Hematopoietic multipotent progenitor cell treated with erythropoietin and hydrocortisone succinate and interleukin-3 and kit ligand, for 15 days (in vitro differentiated cells): Measurements from ENCODE around the gene CLN5.

Experiments
- DNase-seq: peaks from one replicate; pipeline ENCODE4 v3.0.0-alpha.2; 2015; ENCODE audit warnings: low spot score

Gene CLN5

DNA sequence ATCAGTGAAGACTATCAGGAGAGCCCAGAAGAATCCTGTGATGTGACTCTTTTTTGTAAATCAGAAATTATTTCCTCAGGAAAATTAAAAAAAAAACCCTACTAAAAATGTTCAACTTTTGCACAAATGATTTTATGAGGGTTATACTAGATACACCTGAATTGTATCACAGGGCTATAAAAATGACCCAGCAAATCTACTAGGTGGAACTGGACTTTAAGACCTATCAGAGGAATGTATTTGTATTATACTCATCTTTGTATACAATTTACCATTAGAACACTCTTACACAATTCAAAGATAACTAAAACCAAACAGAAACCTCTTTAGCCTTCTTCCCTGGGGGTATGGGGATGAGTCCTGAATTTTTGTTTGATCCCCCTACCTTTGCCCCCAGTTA is 27.9 kb downstream of the CLN5 start:
- no peak for DNase-seq

- DNase-seq = no peak
These were observed 30.5 kb downstream of the CLN5 start for GRCh38 chr13:77022341-77022740.

- peak; percentile 89 for DNase-seq
These were observed 34.5 kb downstream of the CLN5 start for GRCh38 chr13:77026255-77026860.

GRCh38 chr13:77026861-77027621 is 35.2 kb downstream of the CLN5 start, which contains the start of gene FBXL3:
Gene FBXL3 (minus strand): TSS chr13:77027159. CDS start chr13:77021860, 5,299 bp downstream.
- DNase-seq = peak; percentile 88

DNA sequence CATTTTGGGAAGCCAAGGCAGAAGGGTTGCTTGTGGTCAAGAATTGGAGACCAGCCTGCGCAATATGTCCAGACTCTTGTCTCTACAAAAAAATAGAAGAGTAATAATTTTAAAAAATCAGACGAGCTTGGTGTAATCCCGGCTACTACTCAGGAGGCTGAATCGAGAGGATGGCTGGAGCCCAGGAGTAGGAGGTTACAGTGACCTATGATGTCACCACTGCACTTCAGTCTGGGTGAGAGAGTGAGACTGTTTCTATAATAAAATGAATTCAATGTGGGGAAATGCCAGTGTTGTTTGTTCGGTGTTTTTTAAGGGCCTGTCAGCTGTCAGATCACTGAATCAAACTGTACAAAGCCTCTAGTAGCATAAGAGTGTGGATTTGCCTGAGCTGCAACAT is 36.3 kb downstream of the CLN5 start:
- no peak for DNase-seq

DNA sequence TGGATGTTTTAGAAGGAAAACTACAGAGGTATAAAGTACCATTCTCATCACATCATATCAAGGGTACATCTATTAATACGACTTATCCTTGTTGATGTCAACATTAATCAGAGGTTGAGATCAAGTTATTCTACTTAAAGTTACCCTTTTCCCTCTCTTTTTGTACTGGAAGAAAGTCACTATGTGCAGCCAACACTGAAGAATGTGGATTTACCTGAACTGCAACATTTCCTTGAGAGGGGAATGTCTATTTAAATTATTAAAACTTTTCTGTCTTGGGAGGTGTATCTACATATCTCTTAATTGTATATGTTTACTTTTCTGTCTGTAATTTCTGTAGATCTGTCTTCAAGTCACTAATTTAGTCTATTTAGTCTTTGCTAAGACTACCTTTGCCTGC is 37.6 kb downstream of the CLN5 start:
- no peak for DNase-seq

DNA sequence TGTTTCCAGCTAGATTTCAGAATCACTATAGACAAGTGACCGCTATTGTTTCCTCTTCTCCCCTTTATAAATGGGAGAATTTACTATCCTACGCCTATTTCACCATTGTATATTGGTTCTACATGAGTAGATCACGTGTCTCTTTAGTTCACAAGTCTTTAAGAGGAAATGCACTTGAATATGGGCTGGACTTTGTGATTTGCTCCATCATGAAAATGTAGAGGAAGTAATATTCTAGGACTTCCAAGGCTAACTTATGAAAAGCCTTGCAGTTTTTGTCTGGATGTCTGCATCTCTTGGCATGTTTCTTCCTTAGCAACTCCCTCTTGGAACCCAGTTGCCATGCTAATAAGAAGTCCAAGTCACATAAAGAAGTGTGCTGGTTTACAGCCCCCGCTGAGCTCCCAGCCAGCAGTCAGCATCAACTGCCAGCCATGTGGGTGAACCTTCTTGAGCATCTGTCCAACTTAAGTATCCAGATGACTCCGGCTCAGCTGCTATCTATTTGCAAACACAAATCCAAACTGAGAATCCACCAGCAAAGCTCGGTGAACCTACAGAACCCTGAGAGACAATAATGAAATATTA is 39.9 kb downstream of the CLN5 start:
- DNase-seq = no peak

DNA sequence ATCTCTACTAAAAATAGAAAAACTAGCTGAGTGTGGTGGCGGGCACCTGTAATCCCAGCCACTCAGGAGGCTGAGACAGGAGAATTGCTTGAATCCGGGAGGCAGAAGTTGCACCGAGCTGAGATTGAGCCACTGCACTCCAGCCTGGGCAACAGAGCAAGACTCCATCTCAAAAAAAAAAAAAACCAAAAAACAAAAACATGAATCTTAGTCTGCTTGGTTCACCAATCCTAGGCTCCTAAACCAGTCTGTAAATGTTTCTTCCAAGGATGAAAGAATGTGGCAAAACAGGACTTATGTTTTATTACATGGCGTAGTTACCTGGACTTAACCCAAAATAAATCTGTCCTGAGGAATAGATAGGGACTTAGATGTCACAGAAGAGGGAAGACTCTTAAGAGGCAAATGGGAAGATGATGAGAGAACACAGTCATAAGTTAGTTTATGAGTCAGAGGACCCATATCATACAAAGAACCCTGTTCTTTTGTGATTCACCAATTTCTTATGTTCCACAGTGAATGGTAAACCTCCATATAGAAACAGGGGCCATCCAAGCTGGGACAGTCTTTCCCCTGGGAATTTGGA is 41.9 kb downstream of the CLN5 start:
- no peak for DNase-seq

GRCh38 chr13:77034881-77035280 is 43.0 kb downstream of the CLN5 start:
- DNase-seq = no peak

DNA sequence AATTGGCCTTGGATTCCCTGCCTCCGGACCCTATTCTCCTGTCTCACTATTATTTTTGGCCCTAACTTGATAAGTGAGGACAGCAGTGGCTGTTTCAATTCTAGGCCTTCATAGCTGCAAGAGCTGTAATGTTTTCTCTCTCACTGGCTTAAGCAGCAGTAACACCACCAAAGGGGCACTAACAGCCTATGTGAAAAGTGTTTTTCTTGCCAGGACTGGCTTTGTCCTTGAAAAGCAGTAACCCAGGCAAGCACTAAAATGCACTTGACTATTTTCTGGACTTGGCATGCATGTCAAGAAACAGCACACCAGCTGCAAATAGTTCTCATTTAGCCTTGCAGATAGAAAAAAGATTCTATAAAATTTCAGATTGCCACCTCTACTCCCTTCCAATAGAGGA is 44.4 kb downstream of the CLN5 start:
- DNase-seq = no peak

GRCh38 chr13:77038907-77039480 is 47.1 kb downstream of the CLN5 start:
- DNase-seq = no peak

DNA sequence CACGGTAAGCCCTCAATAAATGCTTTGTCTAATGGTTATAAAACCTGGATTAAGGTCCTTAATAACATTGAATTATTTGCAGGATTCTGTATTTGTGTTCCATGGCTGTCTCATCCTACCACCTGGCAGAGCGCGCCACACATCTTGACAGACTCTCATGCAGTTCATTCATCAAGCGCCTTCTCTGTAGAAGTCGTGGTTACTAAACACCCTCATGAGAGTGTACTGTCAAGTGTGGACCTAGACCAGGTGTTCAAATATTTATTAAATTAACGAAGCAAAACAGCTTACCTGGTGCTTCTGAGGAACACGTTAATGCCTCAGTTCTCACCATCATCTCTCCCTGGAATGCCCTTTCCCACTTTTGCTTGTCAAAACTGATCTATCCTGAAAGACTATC is 48.2 kb downstream of the CLN5 start:
- no peak for DNase-seq

- DNase-seq = no peak
These were observed 49.0 kb downstream of the CLN5 start for GRCh38 chr13:77040835-77041234.

GRCh38 chr13:77042566-77043177 is 50.8 kb downstream of the CLN5 start:
- DNase-seq = no peak

- no peak for DNase-seq
These were observed 55.9 kb downstream of the CLN5 start for GRCh38 chr13:77047649-77048343.

DNA sequence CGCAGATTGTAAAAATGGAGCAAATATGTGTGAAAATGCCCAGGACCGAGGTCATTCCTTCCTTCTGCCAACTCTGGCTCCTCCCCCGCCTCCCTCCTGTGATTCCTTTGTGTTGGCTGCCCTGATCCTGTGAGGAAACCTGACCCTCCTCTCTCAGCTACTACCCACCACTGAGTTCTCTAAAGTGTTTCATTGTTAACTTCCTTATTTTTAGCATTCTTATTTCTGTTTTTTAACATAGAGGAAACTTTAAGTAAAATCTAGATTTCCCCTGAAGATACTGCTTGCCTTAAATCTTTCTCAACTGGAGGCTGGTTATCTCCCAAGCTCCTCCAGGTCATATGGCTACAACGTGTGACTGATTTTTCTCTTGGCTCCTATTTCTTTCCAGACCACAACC is 56.8 kb downstream of the CLN5 start:
- DNase-seq = no peak

- no peak for DNase-seq
These were observed 61.3 kb downstream of the CLN5 start for GRCh38 chr13:77053192-77053591.
